Measurements from ENCODE around the gene EOMES. TPM values are rescaled to one million over a fixed set of nuclear protein-coding genes. Genes with fewer than 3 reads are reported as not detected.
A peak's percentile ranks its signal among the peaks of the same experiment; 100 is the strongest.

Gene EOMES
- total and polyA plus RNA-seq, 2 of the 4 experiments (the other 2 are of a cell fraction), result not detected

DNA sequence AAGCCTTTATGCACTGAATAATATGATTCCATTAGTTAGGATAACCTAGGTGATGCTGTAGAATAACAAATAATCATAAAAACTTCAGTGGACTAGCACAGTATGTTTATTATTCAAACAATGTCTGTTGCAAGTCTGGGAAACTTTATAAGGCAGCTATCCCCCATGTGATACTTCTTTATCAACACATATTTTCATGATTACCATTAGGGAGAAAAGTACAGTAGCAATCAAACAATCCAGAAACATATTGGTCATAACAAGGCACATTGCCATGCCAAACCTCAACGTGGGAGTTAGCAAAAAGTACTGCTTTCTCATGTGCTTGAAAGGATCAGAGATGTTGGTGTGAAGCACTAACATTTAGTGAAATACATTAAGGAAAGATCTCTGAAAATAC is 35.5 kb downstream of the EOMES start:
- no peak overlapping the region; the same call in 1 of the 2 replicates for H3K4me2 ChIP-seq (ENCODE audit: low read depth, low read length)

More for the DNA sequence above, 35.5 kb downstream of the EOMES start:
- ChIA-PET POLR2A (ENCODE audit: unreplicated experiment) (no interaction called here), CTCF (interaction anchor here (1.0 kb wide), 1 partner anchor 173 kb away, joined by 3 read pairs; no protein-coding TSS in a partner anchor)
- Histone ChIP-seq H3K9me1 (ENCODE audit: insufficient read depth, low read length) (no peaks in the 10 kb centered on the region), H2AK5ac (ENCODE audit: low read depth, low read length) (no peak overlapping the region), H3K79me1 (ENCODE audit: low read depth in 1 of 2, low read length in 2 of 2) (no peaks in the 10 kb centered on the region), H4K20me1 (ENCODE audit: insufficient read depth, low read length) (no peaks in the 10 kb centered on the region), H3K14ac (replicated peaks; ENCODE audit: low read depth, low read length) (no peak overlapping the region), H2AK9ac (replicated peaks; ENCODE audit: low read depth, low read length, poor library complexity) (no peak overlapping the region), H3K4me1 (ENCODE audit: control insufficient read depth, insufficient read depth, low read length) (no peaks in the 10 kb centered on the region; the same call in 1 of the 2 replicates), H3K56ac (ENCODE audit: extremely low read depth, insufficient read depth, low read length) (no peak overlapping the region), H3K27me3 (ENCODE audit: control insufficient read depth, insufficient read depth, low read length) (no peaks in the 10 kb centered on the region), H2BK120ac (ENCODE audit: low read depth, low read length) (no peak overlapping the region), H3K9me3 (ENCODE audit: control insufficient read depth, insufficient read depth, low read length) (no peaks in the 10 kb centered on the region), H3K9ac (ENCODE audit: low read depth, low read length) (no peak overlapping the region), H4K5ac (ENCODE audit: low read depth, low read length) (no peak overlapping the region), H2BK15ac (ENCODE audit: low read depth, low read length) (no peak overlapping the region), H2AFZ (replicated peaks; ENCODE audit: low read length, poor library complexity) (no peak overlapping the region), H2BK5ac (ENCODE audit: low read depth, low read length, poor library complexity, severe bottlenecking) (peak overlapping the region; percentile 26), H3K4ac (ENCODE audit: low read depth, low read length) (no peak overlapping the region), H3K36me3 (ENCODE audit: control insufficient read depth, insufficient read depth, low read length) (no peaks in the 10 kb centered on the region), H4K91ac (ENCODE audit: insufficient read depth, low read depth, low read length) (no peak overlapping the region), H3K18ac (ENCODE audit: low read depth, low read length) (no peak overlapping the region), H3K4me3 (ENCODE audit: insufficient read depth, low read depth, low read length) (no peak overlapping the region), H4K8ac (ENCODE audit: low read depth in 2 of 2, low read length in 2 of 2) (no peak overlapping the region), H3K23ac (ENCODE audit: low read depth, low read length) (no peak overlapping the region), H2BK20ac (ENCODE audit: low read depth, low read length) (no peak overlapping the region; the same call in 1 of the 2 replicates), H3K27ac (ENCODE audit: insufficient read depth, low read length) (no peak overlapping the region)
- WGBS, 2 experiments (ENCODE audit: extremely low coverage in 2 of 2, insufficient read length in 1 of 2), result no CpG with 5 or more reads among the region's 1 CpG
- intact Hi-C loops (cut with micrococcal nuclease), result no loop called here
- in situ Hi-C loops (cut with MboI; ENCODE audit: low sequenced_read_pairs), result loop anchor here (10.0 kb wide), 2 partner anchors 372 to 552 kb away; no protein-coding TSS in a partner anchor
- peak; percentile 77 for ATAC-seq (ENCODE audit: low read depth)
- dilution Hi-C loops (cut with HindIII; ENCODE audit: low sequenced_read_pairs, unreplicated experiment), result no loop called here
- no peak for TF ChIP-seq RFX5 (IDR thresholded peaks at IDR 0.05; ENCODE audit: low read depth, low read length)
- TF ChIP-seq MAZ (IDR thresholded peaks at IDR 0.05; ENCODE audit: borderline replicate concordance, low read depth, low read length), result no peak
- peak; percentile 89 for TF ChIP-seq CEBPB (IDR thresholded peaks at IDR 0.05; ENCODE audit: low read depth, low read length)
- TF ChIP-seq RCOR1 (IDR thresholded peaks at IDR 0.05; ENCODE audit: insufficient replicate concordance, low read length), result no peak
- no peak for TF ChIP-seq CTCF (conservative IDR thresholded peaks at IDR 0.05; ENCODE audit: low read depth, low read length)
- TF ChIP-seq RAD21 (IDR thresholded peaks at IDR 0.05; ENCODE audit: low read length), result no peak
- TF ChIP-seq, protein P1, sequence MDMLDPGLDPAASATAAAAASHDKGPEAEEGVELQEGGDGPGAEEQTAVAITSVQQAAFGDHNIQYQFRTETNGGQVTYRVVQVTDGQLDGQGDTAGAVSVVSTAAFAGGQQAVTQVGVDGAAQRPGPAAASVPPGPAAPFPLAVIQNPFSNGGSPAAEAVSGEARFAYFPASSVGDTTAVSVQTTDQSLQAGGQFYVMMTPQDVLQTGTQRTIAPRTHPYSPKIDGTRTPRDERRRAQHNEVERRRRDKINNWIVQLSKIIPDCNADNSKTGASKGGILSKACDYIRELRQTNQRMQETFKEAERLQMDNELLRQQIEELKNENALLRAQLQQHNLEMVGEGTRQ (IDR thresholded peaks at IDR 0.05; ENCODE audit: low read depth, low read length), result peak; percentile 80
- no peak for TF ChIP-seq CHD1 (IDR thresholded peaks at IDR 0.05; ENCODE audit: low read depth, low read length)
- TF ChIP-seq FOS (IDR thresholded peaks at IDR 0.05; ENCODE audit: low read depth, low read length), result 0 out of 2 replicates have a peak, but pooled peaks have one; percentile 6
- TF ChIP-seq NFE2L2 (IDR thresholded peaks at IDR 0.05; ENCODE audit: low read depth, low read length), result no peak
- TF ChIP-seq POLR2A (IDR thresholded peaks at IDR 0.05; ENCODE audit: low read depth, low read length), result no peak
- TF ChIP-seq BHLHE40 (IDR thresholded peaks at IDR 0.05; ENCODE audit: low read depth, low read length), result peak; percentile 68
- no peak for TF ChIP-seq SMC3 (IDR thresholded peaks at IDR 0.05; ENCODE audit: low read depth, low read length)
- TF ChIP-seq, protein P2, sequence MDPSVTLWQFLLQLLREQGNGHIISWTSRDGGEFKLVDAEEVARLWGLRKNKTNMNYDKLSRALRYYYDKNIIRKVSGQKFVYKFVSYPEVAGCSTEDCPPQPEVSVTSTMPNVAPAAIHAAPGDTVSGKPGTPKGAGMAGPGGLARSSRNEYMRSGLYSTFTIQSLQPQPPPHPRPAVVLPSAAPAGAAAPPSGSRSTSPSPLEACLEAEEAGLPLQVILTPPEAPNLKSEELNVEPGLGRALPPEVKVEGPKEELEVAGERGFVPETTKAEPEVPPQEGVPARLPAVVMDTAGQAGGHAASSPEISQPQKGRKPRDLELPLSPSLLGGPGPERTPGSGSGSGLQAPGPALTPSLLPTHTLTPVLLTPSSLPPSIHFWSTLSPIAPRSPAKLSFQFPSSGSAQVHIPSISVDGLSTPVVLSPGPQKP (IDR thresholded peaks at IDR 0.05; ENCODE audit: borderline replicate concordance, low read depth, low read length), result no peak
- peak; percentile 56; the same call in 1 of the 2 replicates for TF ChIP-seq MXI1 (IDR thresholded peaks at IDR 0.05; ENCODE audit: borderline replicate concordance, low read depth, low read length)
- TF ChIP-seq MAFK (IDR thresholded peaks at IDR 0.05; ENCODE audit: low read depth, low read length), result no peak
- BruUV-seq (replicated peaks), result no TSS peak
- peak; percentile 94 for DNase-seq
